ENCODE data around the gene DMRTC2.

DNA sequence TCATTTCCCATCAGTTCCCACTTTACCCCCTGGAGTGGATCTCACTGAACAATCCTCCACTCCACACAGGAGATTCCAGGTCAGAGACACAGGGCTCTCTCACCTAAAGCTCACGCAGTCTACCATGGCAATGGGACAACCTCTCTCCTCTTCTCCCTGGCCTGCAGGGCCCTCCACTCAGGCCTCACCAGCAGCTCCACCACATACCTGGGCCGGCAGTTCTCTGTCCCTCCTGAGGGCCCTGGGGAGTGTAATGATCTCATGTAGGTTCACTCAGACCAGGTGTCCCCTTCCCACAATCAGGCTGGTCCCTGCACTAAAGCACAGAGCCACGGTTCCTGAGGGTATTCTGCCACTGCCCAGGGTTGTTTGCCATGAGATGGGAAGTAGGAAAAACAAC is 32.9 kb upstream of the DMRTC2 start:
- TF ChIP-seq CBX5 (IDR thresholded peaks at IDR 0.05; ENCODE audit: borderline replicate concordance, low read depth) (no peak), ZBTB7A (IDR thresholded peaks at IDR 0.05; ENCODE audit: borderline replicate concordance, control insufficient read depth, low read depth, low read length) (no peak), ZNF780A (CRISPR knock-in tag; IDR thresholded peaks at IDR 0.05) (no peak), CTCF (IDR thresholded peaks at IDR 0.05 in 2 of 3, conservative IDR thresholded peaks at IDR 0.05 in 1 of 3; ENCODE audit: insufficient read depth in 2 of 3, low read depth in 1 of 3, low read length in 3 of 3) (no peak), KHSRP (IDR thresholded peaks at IDR 0.05) (no peak), ZNF561 (CRISPR knock-in tag; conservative IDR thresholded peaks at IDR 0.05) (no peak), TARDBP (IDR thresholded peaks at IDR 0.05) (no peak), DNMT1 (IDR thresholded peaks at IDR 0.05) (no peak), BACH1 (tag; IDR thresholded peaks at IDR 0.05) (no peak)
- TF ChIP-seq, protein P1, sequence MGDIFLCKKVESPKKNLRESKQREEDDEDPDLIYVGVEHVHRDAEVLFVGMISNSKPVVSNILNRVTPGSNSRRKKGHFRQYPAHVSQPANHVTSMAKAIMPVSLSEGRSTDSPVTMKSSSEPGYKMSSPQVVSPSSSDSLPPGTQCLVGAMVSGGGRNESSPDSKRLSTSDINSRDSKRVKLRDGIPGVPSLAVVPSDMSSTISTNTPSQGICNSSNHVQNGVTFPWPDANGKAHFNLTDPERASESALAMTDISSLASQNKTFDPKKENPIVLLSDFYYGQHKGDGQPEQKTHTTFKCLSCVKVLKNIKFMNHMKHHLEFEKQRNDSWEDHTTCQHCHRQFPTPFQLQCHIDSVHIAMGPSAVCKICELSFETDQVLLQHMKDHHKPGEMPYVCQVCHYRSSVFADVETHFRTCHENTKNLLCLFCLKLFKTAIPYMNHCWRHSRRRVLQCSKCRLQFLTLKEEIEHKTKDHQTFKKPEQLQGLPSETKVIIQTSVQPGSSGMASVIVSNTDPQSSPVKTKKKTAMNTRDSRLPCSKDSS (IDR thresholded peaks at IDR 0.05; ENCODE audit: low read depth, partially characterized antibody): no peak
- TF ChIP-seq, protein P2, sequence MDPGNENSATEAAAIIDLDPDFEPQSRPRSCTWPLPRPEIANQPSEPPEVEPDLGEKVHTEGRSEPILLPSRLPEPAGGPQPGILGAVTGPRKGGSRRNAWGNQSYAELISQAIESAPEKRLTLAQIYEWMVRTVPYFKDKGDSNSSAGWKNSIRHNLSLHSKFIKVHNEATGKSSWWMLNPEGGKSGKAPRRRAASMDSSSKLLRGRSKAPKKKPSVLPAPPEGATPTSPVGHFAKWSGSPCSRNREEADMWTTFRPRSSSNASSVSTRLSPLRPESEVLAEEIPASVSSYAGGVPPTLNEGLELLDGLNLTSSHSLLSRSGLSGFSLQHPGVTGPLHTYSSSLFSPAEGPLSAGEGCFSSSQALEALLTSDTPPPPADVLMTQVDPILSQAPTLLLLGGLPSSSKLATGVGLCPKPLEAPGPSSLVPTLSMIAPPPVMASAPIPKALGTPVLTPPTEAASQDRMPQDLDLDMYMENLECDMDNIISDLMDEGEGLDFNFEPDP (CRISPR knock-in tag; IDR thresholded peaks at IDR 0.05): no peak
- TF ChIP-seq, protein P3, sequence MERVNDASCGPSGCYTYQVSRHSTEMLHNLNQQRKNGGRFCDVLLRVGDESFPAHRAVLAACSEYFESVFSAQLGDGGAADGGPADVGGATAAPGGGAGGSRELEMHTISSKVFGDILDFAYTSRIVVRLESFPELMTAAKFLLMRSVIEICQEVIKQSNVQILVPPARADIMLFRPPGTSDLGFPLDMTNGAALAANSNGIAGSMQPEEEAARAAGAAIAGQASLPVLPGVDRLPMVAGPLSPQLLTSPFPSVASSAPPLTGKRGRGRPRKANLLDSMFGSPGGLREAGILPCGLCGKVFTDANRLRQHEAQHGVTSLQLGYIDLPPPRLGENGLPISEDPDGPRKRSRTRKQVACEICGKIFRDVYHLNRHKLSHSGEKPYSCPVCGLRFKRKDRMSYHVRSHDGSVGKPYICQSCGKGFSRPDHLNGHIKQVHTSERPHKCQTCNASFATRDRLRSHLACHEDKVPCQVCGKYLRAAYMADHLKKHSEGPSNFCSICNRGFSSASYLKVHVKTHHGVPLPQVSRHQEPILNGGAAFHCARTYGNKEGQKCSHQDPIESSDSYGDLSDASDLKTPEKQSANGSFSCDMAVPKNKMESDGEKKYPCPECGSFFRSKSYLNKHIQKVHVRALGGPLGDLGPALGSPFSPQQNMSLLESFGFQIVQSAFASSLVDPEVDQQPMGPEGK (CRISPR knock-in tag; IDR thresholded peaks at IDR 0.05; ENCODE audit: borderline replicate concordance): no peak
